Measurements from ENCODE around the gene MYMX. TPM values are rescaled to one million over a fixed set of nuclear protein-coding genes. Genes with fewer than 3 reads are reported as not detected.
A peak's percentile ranks its signal among the peaks of the same experiment; 100 is the strongest.

Gene MYMX
- total and polyA plus RNA-seq, 2 of the 13 experiments (the other 11 are each of a cell fraction or from before 2014, with no cell fraction given) = not detected

GRCh38 chr6:44255105-44255808 is 38.5 kb downstream of the MYMX start (continued):
- TF ChIP-seq USF2 (IDR thresholded peaks at IDR 0.05; ENCODE audit: low read depth, low read length) (0 out of 2 replicates have a peak, but pooled peaks have one; percentile 2), USF2 (CRISPR knock-in tag; IDR thresholded peaks at IDR 0.05; ENCODE audit: borderline replicate concordance) (no peak), PBX2 (CRISPR knock-in tag; IDR thresholded peaks at IDR 0.05) (no peak), U2AF2 (IDR thresholded peaks at IDR 0.05; ENCODE audit: low read depth, low read length) (no peak), PREB (CRISPR knock-in tag; IDR thresholded peaks at IDR 0.05) (no peak), ZNF782 (CRISPR knock-in tag; IDR thresholded peaks at IDR 0.05; ENCODE audit: borderline replicate concordance) (no peak), ESRRA (CRISPR knock-in tag; IDR thresholded peaks at IDR 0.05; ENCODE audit: low read depth) (no peak), ZNF329 (CRISPR knock-in tag; IDR thresholded peaks at IDR 0.05; ENCODE audit: low read depth) (no peak), RAD21 (CRISPR knock-in tag; IDR thresholded peaks at IDR 0.05) (no peak), NRL (CRISPR knock-in tag; IDR thresholded peaks at IDR 0.05; ENCODE audit: borderline replicate concordance) (peak; percentile 61; the same call in 1 of the 2 replicates), KDM5B (CRISPR knock-in tag; IDR thresholded peaks at IDR 0.05; ENCODE audit: borderline replicate concordance) (no peak), GMEB1 (CRISPR knock-in tag; IDR thresholded peaks at IDR 0.05; ENCODE audit: borderline replicate concordance) (no peak), ZNF619 (CRISPR knock-in tag; IDR thresholded peaks at IDR 0.05) (no peak), ZNF660 (CRISPR knock-in tag; IDR thresholded peaks at IDR 0.05; ENCODE audit: borderline replicate concordance, low read depth) (no peak), JARID2 (CRISPR knock-in tag; IDR thresholded peaks at IDR 0.05; ENCODE audit: insufficient replicate concordance) (peak; percentile 14), SP140L (CRISPR knock-in tag; IDR thresholded peaks at IDR 0.05; ENCODE audit: borderline replicate concordance) (no peak), JUN (CRISPR knock-in tag; IDR thresholded peaks at IDR 0.05) (no peak), ZNF274 (CRISPR knock-in tag; IDR thresholded peaks at IDR 0.05) (no peak), YEATS2 (CRISPR knock-in tag; IDR thresholded peaks at IDR 0.05; ENCODE audit: borderline replicate concordance) (no peak), ELF1 (CRISPR knock-in tag; IDR thresholded peaks at IDR 0.05) (no peak), ZFY (CRISPR knock-in tag; IDR thresholded peaks at IDR 0.05) (no peak), SIN3B (IDR thresholded peaks at IDR 0.05; ENCODE audit: low read length) (0 out of 2 replicates have a peak, but pooled peaks have one; percentile 16), ZFP91 (CRISPR knock-in tag; IDR thresholded peaks at IDR 0.05; ENCODE audit: borderline replicate concordance) (peak; percentile 55; the same call in 1 of the 2 replicates)
